BE2C (cell line): ENCODE data around the gene TXNRD1.

Experiments
- DNase-seq: peaks from one replicate; pipeline ENCODE4 v3.0.0-alpha.2; 2020
- H3K27me3 ChIP-seq: fragments of 250-450 bp; sonication (Bioruptor Pico); 2 replicates; pipeline ENCODE4 v1.5.1; 2020; ENCODE audit warnings: mild to moderate bottlenecking
- H3K36me3 ChIP-seq: fragments of 250-450 bp; sonication (Bioruptor Pico); 2 replicates; pipeline ENCODE4 v1.5.1; 2020; ENCODE audit warnings: mild to moderate bottlenecking
- H3K4me1 ChIP-seq: fragments of 250-450 bp; sonication (Bioruptor Pico); 2 replicates; pipeline ENCODE4 v1.5.1; 2020
- H3K4me3 ChIP-seq: 2 replicates; pipeline ENCODE4 v1.5.1; 2011; ENCODE audit warnings: low read depth, low read length
- H3K9me3 ChIP-seq: fragments of 250-450 bp; sonication (Bioruptor Pico); 2 replicates; pipeline ENCODE4 v1.5.1; 2020
- TF ChIP-seq, protein P1 (sequence below): IDR thresholded peaks from 2 replicates; pipeline ENCODE4 v1.5.1; 2012; ENCODE audit warnings: mild to moderate bottlenecking, low read depth, low read length

TXNRD1 gene

GRCh38 chr12:104188534-104188933, 27.0 kb upstream of the TXNRD1 start:
- Histone ChIP-seq H3K9me3 (no peaks in the 10 kb centered on the region), H3K27me3 (no peaks in the 10 kb centered on the region), H3K4me3 (no peak overlapping the region), H3K36me3 (no peaks in the 10 kb centered on the region), H3K4me1 (no peaks in the 10 kb centered on the region)
- DNase-seq = no peak
- TF ChIP-seq, protein P1, sequence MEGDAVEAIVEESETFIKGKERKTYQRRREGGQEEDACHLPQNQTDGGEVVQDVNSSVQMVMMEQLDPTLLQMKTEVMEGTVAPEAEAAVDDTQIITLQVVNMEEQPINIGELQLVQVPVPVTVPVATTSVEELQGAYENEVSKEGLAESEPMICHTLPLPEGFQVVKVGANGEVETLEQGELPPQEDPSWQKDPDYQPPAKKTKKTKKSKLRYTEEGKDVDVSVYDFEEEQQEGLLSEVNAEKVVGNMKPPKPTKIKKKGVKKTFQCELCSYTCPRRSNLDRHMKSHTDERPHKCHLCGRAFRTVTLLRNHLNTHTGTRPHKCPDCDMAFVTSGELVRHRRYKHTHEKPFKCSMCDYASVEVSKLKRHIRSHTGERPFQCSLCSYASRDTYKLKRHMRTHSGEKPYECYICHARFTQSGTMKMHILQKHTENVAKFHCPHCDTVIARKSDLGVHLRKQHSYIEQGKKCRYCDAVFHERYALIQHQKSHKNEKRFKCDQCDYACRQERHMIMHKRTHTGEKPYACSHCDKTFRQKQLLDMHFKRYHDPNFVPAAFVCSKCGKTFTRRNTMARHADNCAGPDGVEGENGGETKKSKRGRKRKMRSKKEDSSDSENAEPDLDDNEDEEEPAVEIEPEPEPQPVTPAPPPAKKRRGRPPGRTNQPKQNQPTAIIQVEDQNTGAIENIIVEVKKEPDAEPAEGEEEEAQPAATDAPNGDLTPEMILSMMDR = no peak

- Histone ChIP-seq H3K4me3 (no peak overlapping the region), H3K36me3 (no peaks in the 10 kb centered on the region), H3K4me1 (no peaks in the 10 kb centered on the region), H3K27me3 (no peaks in the 10 kb centered on the region), H3K9me3 (no peaks in the 10 kb centered on the region)
- no peak for DNase-seq
- TF ChIP-seq, protein P1 = no peak
Measured at GRCh38 chr12:104189915-104190555, 25.5 kb upstream of the TXNRD1 start.

- DNase-seq = no peak
- no peaks in the 10 kb centered on the region for H3K36me3 ChIP-seq
- H3K4me1 ChIP-seq = no peaks in the 10 kb centered on the region
- H3K27me3 ChIP-seq = no peaks in the 10 kb centered on the region
- TF ChIP-seq, protein P1 = no peak
- no peak overlapping the region for H3K4me3 ChIP-seq
- H3K9me3 ChIP-seq = no peaks in the 10 kb centered on the region
Measured at GRCh38 chr12:104190641-104191176, 24.9 kb upstream of the TXNRD1 start.

DNA sequence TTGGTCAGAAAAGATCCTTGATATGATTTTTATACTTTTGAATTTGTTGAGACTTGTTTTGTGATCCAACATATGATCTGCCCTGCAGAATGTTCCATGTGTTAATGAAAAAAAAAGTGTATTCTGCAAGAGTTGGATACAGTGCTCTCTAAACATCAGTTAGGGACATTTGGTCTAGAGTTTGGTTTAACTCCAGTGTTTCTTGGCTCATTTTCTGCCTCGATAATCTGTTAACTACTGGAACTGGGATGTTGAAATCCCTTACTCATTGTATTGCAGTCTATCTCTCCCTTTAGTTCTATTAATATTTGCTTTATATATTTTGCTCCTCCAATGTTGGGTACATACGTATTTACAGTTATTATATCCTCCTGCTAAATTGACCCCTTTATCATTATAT, 18.3 kb upstream of the TXNRD1 start:
- no peaks in the 10 kb centered on the region for H3K36me3 ChIP-seq
- H3K4me1 ChIP-seq = no peaks in the 10 kb centered on the region
- no peaks in the 10 kb centered on the region for H3K9me3 ChIP-seq
- H3K27me3 ChIP-seq = no peaks in the 10 kb centered on the region
- H3K4me3 ChIP-seq = no peak overlapping the region
- TF ChIP-seq, protein P1 = no peak
- DNase-seq = no peak

GRCh38 chr12:104199964-104200363, 15.6 kb upstream of the TXNRD1 start:
- H3K4me3 ChIP-seq = no peak overlapping the region
- H3K36me3 ChIP-seq = no peaks in the 10 kb centered on the region
- TF ChIP-seq, protein P1 = no peak
- no peaks in the 10 kb centered on the region for H3K27me3 ChIP-seq
- DNase-seq = no peak
- no peaks in the 10 kb centered on the region for H3K9me3 ChIP-seq
- H3K4me1 ChIP-seq = no peaks in the 10 kb centered on the region

- TF ChIP-seq, protein P1 = peak; percentile 97
- Histone ChIP-seq H3K4me3 (no peak overlapping the region), H3K36me3 (no peaks in the 10 kb centered on the region), H3K27me3 (no peaks in the 10 kb centered on the region), H3K9me3 (no peaks in the 10 kb centered on the region), H3K4me1 (no peaks in the 10 kb centered on the region)
- peak; percentile 37 for DNase-seq
Measured at GRCh38 chr12:104201238-104202001, 14.2 kb upstream of the TXNRD1 start.
